ENCODE data around the gene PRXL2C. TPM values are rescaled to one million over a fixed set of nuclear protein-coding genes. Genes with fewer than 3 reads are reported as not detected.
"Not testable (repeated sequence)": the region's sequence is repeated elsewhere in the genome, so short reads cannot be mapped to it uniquely, and the experiment has no call there.

The PRXL2C gene, protein sequence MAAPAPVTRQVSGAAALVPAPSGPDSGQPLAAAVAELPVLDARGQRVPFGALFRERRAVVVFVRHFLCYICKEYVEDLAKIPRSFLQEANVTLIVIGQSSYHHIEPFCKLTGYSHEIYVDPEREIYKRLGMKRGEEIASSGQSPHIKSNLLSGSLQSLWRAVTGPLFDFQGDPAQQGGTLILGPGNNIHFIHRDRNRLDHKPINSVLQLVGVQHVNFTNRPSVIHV
- total RNA-seq: 10 to 100 TPM in 1 of 2 experiments, 1 to 10 TPM in 1; 10.0 to 11.4 TPM

DNA sequence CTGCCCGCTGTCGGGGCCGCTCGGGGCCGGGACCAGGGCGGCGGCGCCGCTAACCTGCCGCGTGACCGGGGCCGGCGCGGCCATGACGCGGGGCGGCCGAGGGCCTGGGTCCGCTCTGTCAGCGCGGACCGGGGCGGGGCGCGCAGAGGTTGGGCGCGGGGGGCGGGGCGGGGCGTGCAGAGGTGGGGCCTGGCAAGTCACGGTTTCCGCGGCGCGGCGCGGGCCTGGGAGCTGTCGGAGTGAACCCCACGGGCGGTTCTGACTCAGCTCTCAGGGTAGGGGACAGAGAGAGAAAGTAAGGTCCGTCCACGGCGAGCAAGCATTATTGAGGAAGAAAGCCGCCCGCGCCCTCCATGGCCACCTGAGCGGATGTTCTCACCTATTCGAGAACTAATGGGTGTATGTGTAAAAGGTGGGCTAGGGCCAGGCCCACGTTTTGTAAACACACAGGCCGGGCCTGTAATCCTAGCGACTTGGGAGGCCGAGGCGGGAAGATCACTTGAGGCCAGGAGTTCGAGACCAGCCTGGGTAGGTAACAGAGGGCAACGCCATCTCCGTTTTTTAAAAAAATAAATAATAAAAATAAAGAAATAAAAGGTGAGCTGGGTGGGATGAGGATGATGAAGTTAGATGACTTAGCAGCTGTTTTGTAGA lies at the start of gene PRXL2C:
PRXL2C (minus strand) TSS at position 120 of the 654 bp plus-strand sequence; CDS start at position 84, 36 bp downstream.
- CTCF ChIA-PET: interaction anchor here (0.8 to 2.1 kb wide), 3 partner anchors 11 to 327 kb away, joined by 4 to 12 read pairs (median 10); no protein-coding TSS in a partner anchor
- no peaks in the 10 kb centered on the region for H3K36me3 Mint-ChIP-seq
- peak within 1 kb of the TSS; percentile 75 for H3K27ac Mint-ChIP-seq

DNA sequence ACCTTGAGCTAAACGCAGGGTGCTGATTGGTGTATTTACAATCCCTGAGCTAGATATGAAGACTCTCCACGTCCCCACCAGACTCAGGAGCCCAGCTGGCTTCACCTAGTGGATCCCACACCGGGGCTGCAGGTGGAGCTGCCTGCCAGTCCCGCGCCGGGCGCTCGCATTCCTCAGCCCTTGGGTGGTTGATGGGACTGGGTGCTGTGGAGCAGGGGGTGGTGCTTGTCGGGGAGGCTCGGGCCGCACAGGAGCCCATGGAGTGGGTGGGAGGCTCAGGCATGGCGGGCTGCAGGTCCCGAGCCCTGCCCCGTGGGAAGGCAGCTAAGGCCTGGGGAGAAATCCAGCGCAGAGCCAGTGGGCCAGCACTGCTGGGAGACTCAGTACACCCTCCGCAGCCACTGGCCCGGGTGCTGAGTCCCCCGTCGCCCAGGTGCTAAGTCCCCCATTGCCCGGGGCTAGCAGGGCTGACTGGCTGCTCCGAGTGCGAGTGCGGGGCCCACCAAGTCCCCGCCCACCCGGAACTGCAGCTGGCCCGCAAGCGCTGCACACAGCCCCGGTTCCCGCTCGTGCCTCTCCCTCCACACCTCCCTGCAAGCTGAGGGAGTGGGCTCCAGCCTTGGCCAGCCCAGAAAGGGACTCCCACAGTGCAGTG lies 45.7 kb upstream of the PRXL2C start:
- peaks cover 20% of the 10 kb centered on the region for H3K9me3 Mint-ChIP-seq
- H3K27me3 Mint-ChIP-seq; H3K4me3 Mint-ChIP-seq; H3K36me3 Mint-ChIP-seq; H3K4me1 Mint-ChIP-seq (ENCODE audit: low read depth); POLR2A ChIA-PET; DNase-seq; intact Hi-C loops (cut with micrococcal nuclease); CTCF ChIA-PET; H3K27ac Mint-ChIP-seq: not testable (repeated sequence)

More for the DNA sequence above, at the start of gene PRXL2C:
- peak; percentile 90 for DNase-seq
- Mint-ChIP-seq H3K27me3 (no peaks in the 10 kb centered on the region), H3K4me3 (peak within 1 kb of the TSS; percentile 89), H3K9me3 (no peaks in the 10 kb centered on the region), H3K4me1 (ENCODE audit: low read depth) (peaks cover 13% of the 10 kb centered on the region)
- intact Hi-C loops (cut with micrococcal nuclease): loop anchor here (2.0 kb wide), 1 partner anchor 31 kb away; no protein-coding TSS in a partner anchor
- POLR2A ChIA-PET: interaction anchor here (0.7 to 2.5 kb wide), 2 partner anchors 206 to 213 kb away, joined by 3 to 11 read pairs; partner anchors contain the start of gene HABP4

DNA sequence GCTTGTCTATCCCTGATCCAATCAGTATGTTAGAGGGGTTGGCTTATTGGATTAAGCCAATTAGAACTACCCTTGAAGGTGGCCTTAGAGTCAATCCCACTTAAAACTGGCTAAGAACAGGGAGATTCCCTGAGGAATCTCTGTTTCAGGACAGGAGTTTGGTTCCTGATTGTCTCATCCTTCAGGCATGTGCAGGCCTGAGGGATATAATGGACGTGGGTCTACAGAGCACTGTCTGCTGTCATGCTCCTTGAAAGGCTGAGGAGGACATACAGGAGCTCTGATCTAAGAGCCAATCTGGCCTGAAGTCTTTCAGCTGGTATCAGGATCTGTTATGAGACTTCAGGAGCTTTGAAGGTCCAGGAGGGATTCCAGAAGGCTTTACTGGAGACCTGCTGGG lies 36.2 kb upstream of the PRXL2C start:
- H3K4me3 Mint-ChIP-seq: no peak overlapping the region
- H3K27me3 Mint-ChIP-seq: peaks cover 7% of the 10 kb centered on the region
- H3K4me1 Mint-ChIP-seq (ENCODE audit: low read depth): peaks cover 3% of the 10 kb centered on the region
- DNase-seq: no peak
- no peak overlapping the region for H3K27ac Mint-ChIP-seq
- intact Hi-C loops (cut with micrococcal nuclease): no loop called here
- ChIA-PET POLR2A (no interaction called here), CTCF (no interaction called here)
- peaks cover 6% of the 10 kb centered on the region for H3K9me3 Mint-ChIP-seq
- peaks cover 3% of the 10 kb centered on the region for H3K36me3 Mint-ChIP-seq

DNA sequence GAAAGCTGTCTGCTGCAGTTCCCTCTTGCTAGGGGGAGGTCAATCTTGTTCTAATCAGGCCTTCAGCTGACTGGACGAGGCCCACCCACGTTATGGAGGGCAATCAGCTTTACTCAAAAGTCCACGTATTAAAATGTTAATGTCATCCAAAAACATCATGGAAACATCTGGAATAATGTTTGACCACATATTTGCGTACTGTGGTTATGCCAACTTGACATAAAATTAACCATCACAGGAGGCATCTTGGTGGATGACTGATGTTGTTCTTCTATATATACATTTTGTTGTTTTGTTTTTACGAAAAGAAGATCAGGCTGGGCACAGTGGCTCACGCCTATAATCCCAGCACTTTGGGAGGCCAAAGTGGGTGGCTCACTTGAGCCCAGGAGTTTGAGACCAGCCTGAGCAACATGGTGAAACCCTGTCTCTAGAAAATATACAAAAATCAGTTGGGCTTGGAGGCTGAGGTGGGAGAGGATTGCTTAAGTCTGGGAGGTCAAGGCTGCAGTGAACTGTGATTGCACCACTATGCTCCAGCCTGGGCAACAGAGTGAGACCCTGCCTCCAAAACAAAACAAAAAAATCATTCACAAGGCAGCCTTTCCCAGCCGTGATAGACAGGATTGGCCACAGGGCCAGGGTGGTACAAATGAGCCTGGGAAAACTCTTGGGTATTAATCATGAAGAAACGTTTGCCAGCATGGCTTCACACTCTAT lies 33.8 kb upstream of the PRXL2C start:
- intact Hi-C loops (cut with micrococcal nuclease): no loop called here
- no peak overlapping the region for H3K4me3 Mint-ChIP-seq

DNA sequence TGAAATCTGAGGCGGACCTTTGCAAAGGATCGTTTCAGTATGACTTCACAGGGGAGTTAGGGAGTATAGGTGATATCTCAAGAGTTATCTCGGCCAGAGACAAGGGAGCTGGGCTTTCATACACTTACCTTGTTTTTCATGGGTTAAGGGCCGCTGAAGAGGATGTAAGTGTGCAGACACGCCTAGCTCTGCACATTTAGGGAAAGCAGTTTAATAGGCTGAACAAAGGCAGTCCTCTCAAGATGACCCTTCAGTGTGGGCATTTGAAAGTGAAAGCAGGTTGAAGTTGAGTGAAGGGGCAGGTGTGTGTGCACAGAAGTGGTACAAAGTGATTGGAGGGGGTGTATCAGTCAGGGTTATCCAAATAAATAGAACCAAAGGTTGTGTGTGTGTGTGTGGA lies 33.1 kb upstream of the PRXL2C start:
- DNase-seq: no peak
- Mint-ChIP-seq H3K27ac (no peak overlapping the region), H3K4me1 (ENCODE audit: low read depth) (peaks cover 3% of the 10 kb centered on the region), H3K36me3 (peaks cover under 1% of the 10 kb centered on the region), H3K9me3 (peaks cover 1% of the 10 kb centered on the region), H3K4me3 (no peak overlapping the region), H3K27me3 (peaks cover 5% of the 10 kb centered on the region)
- intact Hi-C loops (cut with micrococcal nuclease): no loop called here
- ChIA-PET POLR2A (no interaction called here), CTCF (no interaction called here)

More for the DNA sequence above, 33.8 kb upstream of the PRXL2C start:
- Mint-ChIP-seq H3K36me3 (peaks cover 3% of the 10 kb centered on the region), H3K9me3 (peaks cover 5% of the 10 kb centered on the region), H3K27me3 (peaks cover 7% of the 10 kb centered on the region), H3K27ac (no peak overlapping the region), H3K4me1 (ENCODE audit: low read depth) (peaks cover 3% of the 10 kb centered on the region)
- no peak for DNase-seq
- ChIA-PET CTCF (no interaction called here), POLR2A (interaction anchor here (0.6 kb wide), 1 partner anchor 103 kb away, joined by 3 read pairs; no protein-coding TSS in a partner anchor)

DNA sequence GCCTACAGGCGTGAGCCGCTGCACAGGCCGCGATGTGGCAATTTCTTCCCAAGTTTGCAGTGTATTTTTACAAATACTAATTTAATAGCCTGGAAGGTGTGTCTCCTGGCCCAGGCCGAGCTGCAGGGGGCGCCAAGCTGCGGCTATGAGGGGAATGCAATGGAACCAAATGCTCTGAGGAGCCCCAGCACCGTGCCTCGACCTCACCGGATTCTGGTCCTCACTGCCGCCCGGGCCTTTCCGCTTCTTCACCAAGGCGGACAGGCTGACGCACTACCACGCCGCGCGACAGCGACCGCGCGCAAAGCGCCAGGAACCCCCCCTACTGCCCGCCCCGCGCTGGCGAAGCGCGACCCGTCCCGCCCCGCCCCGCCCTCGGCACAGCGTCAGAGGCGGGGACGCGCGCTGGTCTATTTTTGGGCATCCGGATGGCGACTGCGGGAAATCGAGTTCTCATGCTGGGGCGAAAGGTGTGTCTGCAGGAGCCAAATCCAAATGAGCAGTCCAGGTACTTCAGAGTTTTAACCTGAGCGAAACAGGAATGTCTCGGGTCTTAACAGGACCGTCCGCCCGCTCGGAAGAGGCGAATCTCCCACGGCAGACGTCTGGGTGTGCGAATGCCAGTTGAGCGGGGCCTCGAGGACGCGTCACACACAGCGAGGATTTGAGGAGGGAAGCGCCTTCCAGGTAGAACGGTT lies 31.7 kb upstream of the PRXL2C start:
- Mint-ChIP-seq H3K27ac (peak overlapping the region; percentile 42), H3K4me1 (ENCODE audit: low read depth) (peaks cover 3% of the 10 kb centered on the region), H3K9me3 (no peaks in the 10 kb centered on the region), H3K4me3 (peak overlapping the region; percentile 68), H3K27me3 (peaks cover 5% of the 10 kb centered on the region), H3K36me3 (no peaks in the 10 kb centered on the region)
- CTCF ChIA-PET: interaction anchor here (0.7 to 1.4 kb wide), 4 partner anchors 12 to 359 kb away, joined by 3 to 6 read pairs (median 4); no protein-coding TSS in a partner anchor
- POLR2A ChIA-PET: no interaction called here
- intact Hi-C loops (cut with micrococcal nuclease): loop anchor here (2.0 kb wide), 1 partner anchor 32 kb away; the partner anchor contains the start of gene PRXL2C
- DNase-seq: peak; percentile 88

DNA sequence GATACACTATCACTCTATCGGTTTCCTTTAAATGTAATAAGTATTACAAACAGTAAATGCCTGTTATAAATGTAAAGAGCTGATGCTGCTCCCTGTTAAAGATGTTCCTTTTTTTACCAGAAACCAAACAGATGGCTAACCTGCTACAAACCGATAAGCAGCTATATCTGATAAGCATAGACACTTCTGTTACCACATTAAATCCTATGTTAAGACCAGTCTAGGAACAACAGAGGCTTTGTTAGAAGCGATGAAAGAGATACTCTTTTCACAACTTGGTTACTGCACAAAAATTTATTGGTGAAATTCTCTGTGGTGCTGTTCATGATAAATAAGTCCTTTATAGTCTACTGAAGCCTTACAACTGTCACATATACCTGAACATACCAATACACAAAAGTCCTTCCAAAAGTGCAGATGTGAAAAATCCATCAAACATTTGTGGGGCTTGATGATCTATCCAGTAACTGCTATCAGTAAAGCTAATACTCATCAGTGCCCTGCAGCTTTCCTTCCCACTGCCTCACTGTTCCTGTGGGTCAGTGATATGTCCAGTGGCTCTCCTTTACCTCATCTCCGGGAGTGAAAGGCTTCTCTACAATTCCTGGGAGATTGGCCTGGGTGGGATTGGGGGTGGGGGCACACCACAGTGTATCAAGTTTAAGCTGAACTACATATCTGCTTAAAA lies 25.8 kb upstream of the PRXL2C start:
- DNase-seq: no peak
- no peak overlapping the region for H3K4me3 Mint-ChIP-seq
- ChIA-PET CTCF (interaction anchor here (1.8 kb wide), 1 partner anchor 239 kb away, joined by 4 read pairs; no protein-coding TSS in a partner anchor), POLR2A (no interaction called here)
- H3K36me3 Mint-ChIP-seq: no peaks in the 10 kb centered on the region
- H3K27me3 Mint-ChIP-seq: no peaks in the 10 kb centered on the region
- H3K27ac Mint-ChIP-seq: no peak overlapping the region
- H3K4me1 Mint-ChIP-seq (ENCODE audit: low read depth): no peaks in the 10 kb centered on the region
- intact Hi-C loops (cut with micrococcal nuclease): no loop called here
- no peaks in the 10 kb centered on the region for H3K9me3 Mint-ChIP-seq

DNA sequence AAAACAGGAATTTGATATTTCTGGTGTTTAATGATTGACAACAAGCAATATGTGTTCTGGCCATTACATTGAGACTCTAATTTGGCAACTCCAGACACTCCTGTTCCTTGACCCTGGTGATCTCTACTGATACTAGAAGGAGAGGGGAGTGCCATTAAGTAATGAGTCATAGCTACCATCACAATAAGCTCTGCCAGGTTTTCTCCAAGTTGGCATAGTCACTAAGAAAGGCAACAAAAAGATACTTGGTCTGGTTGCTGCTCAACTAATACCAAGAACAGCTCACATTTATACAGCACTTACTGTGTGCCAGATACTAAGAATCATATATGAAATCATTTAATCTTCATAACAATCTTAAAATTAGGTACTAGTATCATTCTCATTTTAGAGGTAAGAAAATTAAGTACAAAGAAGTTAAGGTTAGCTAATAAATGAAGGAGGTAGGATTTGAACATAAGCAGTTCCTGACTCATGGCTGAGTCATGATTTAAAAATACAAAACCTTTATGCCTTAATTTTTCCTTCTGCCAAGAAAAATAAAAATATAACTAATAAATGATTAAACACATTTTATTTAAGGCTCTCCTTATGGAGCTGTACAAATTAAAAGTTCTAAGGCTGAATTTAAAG lies 19.9 kb upstream of the PRXL2C start:
- intact Hi-C loops (cut with micrococcal nuclease): no loop called here
- CTCF ChIA-PET: interaction anchor here (1.5 kb wide), 1 partner anchor 11 kb away, joined by 6 read pairs; no protein-coding TSS in a partner anchor
- no peaks in the 10 kb centered on the region for H3K9me3 Mint-ChIP-seq
- POLR2A ChIA-PET: no interaction called here
- no peak overlapping the region for H3K4me3 Mint-ChIP-seq
- H3K4me1 Mint-ChIP-seq (ENCODE audit: low read depth): no peaks in the 10 kb centered on the region
- DNase-seq: no peak
- no peaks in the 10 kb centered on the region for H3K36me3 Mint-ChIP-seq
- H3K27me3 Mint-ChIP-seq: peaks cover 6% of the 10 kb centered on the region
- no peak overlapping the region for H3K27ac Mint-ChIP-seq

DNA sequence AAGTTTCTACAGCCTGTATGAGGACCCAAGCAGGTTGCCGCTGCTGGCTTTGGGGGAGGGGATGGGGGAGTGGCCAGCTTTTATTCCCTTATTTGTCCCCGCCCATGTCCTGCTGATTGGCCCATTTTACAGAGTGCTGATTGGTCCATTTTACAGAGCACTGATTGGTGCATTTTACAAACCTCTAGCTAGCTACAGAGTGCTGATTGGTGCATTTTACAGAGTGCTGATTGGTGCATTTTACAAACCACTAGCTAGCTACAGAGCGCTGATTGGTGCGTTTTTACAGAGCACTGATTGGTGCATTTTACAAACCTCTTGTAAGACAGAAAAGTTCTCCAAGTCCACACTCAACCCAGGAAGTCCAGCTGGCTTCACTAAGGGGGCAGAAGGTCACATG lies 18.7 kb upstream of the PRXL2C start:
- H3K9me3 Mint-ChIP-seq; intact Hi-C loops (cut with micrococcal nuclease): not testable (repeated sequence)

DNA sequence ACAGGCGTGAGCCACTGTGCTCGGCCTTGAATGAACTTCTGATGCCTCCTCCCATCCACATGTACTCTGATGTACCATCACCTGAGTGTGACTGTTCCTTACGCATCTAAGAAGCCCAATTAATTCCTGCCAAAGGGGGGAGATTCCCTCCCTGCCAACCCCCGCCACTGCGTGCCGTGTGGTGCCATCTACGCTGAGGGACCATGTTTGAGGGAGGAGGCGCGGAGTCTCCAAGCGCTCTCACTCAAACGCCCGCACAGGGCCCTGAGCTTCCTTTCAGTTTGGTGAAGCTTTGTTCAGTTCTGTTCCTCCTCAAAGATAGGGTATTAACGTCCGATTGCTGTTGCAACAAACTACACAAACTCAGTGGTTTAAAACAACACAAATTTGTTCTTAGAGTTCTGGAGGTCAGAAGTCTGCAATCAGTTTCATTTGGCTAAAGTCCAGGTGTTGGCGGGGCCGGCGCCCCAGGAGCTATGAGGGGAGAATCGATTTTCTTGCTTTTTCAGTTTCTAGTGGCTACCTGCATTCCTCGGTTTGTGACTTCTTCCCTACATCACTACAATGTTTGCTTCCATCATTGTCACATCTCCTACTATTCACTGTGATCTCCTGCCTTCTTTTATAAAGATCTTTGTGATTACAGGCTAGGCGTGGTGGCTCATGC lies 13.9 kb upstream of the PRXL2C start:
- intact Hi-C loops (cut with micrococcal nuclease): no loop called here
- H3K27me3 Mint-ChIP-seq: peaks cover 6% of the 10 kb centered on the region
- H3K4me1 Mint-ChIP-seq (ENCODE audit: low read depth): no peaks in the 10 kb centered on the region
- no peak for DNase-seq
- H3K27ac Mint-ChIP-seq: no peak overlapping the region
- H3K36me3 Mint-ChIP-seq: no peaks in the 10 kb centered on the region
- POLR2A ChIA-PET: no interaction called here
- no peak overlapping the region for H3K4me3 Mint-ChIP-seq
- CTCF ChIA-PET: interaction anchor here (0.6 kb wide), 1 partner anchor 227 kb away, joined by 4 read pairs; no protein-coding TSS in a partner anchor
- no peaks in the 10 kb centered on the region for H3K9me3 Mint-ChIP-seq

More for the DNA sequence above, 18.7 kb upstream of the PRXL2C start:
- DNase-seq; POLR2A ChIA-PET; H3K27ac Mint-ChIP-seq; H3K4me1 Mint-ChIP-seq (ENCODE audit: low read depth); H3K4me3 Mint-ChIP-seq; H3K27me3 Mint-ChIP-seq; CTCF ChIA-PET; H3K36me3 Mint-ChIP-seq: not testable (repeated sequence)
